Heart left ventricle (tissue), 13 donors: Measurements from ENCODE around the gene LAMA5.

Experiments used
- POLR2A ChIP-seq, 2 donors: fragments of 450-650 bp; IDR thresholded peaks; one replicate each; pipeline ENCODE4 v1.6.1; 2017; ENCODE audit warnings: antibody characterized with exemption in 2 of 2, mild to moderate bottlenecking in 2 of 2, moderate library complexity in 2 of 2
- TF ChIP-seq, protein P1 (sequence below), 12 donors: fragments of 200-600 bp; sonication (generic) in 4 of 12; IDR thresholded peaks; one replicate each; pipeline versions ENCODE4 v1.5.0 to v1.8.0; 2018 to 2022; ENCODE audit warnings: antibody characterized with exemption in 12 of 12, mild to moderate bottlenecking in 5 of 12
- donor health status: ischemic (EF 13 %, LVEDD 7.1; RV severe dilation, severe dysfunction).
- donor health status: DM: no; HTN: yes; CAD: no.
- donor health status: DM: no; HTN: no; CAD: no.
- donor health status: ischemic (EF 25% LVEDD 6.9; RV normal size, moderate dysfunction).
- donor health status: ischemic (EF 25% LVEDD 5.7; RV mildly dilated, moderate dysfunction).
- donor health status: ischemic (EF 35%, LVEDD 5.7; RV mildly dilated, moderate dysfunction).
- donor health status: nonischemic (EF 11% LVEDD 7.7; RV severe dilation, severe dysfunction).
- donor health status: DM: yes; HTN: yes; CAD: no.
- donor health status: PGD.
- donor health status: ischemic (EF 29% LVEDD 5.4; RV normal size, mild dysfunction).
- donor health status: nonischemic (EF 23%, LVEDD 6.1; RV moderate dilation, normal function).

DNA sequence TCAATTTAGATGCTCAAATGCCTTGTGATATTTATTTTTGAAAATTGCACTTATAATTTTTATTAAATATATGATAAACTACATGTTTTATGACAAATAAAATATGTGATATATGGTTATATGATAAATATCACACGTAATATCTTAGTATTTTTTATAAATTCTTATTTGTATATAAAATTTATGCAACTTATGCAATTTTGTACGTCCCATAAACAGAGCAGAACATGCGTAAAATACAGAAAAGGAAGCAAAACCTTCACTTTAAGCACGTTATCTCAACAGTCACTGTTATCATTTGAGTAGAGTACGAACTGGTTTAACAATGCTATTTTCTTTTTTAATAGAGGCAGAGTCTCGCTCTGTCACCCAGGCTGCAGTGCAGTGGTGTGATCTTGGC is 80.0 kb downstream of the LAMA5 start:
- TF ChIP-seq, protein P1, sequence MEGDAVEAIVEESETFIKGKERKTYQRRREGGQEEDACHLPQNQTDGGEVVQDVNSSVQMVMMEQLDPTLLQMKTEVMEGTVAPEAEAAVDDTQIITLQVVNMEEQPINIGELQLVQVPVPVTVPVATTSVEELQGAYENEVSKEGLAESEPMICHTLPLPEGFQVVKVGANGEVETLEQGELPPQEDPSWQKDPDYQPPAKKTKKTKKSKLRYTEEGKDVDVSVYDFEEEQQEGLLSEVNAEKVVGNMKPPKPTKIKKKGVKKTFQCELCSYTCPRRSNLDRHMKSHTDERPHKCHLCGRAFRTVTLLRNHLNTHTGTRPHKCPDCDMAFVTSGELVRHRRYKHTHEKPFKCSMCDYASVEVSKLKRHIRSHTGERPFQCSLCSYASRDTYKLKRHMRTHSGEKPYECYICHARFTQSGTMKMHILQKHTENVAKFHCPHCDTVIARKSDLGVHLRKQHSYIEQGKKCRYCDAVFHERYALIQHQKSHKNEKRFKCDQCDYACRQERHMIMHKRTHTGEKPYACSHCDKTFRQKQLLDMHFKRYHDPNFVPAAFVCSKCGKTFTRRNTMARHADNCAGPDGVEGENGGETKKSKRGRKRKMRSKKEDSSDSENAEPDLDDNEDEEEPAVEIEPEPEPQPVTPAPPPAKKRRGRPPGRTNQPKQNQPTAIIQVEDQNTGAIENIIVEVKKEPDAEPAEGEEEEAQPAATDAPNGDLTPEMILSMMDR (IDR thresholded peaks at IDR 0.05) = no peak
- no peak for TF ChIP-seq POLR2A (IDR thresholded peaks at IDR 0.05)
